OCI-LY7 (cell line): Measurements from ENCODE around the gene RIMBP2. TPM values are rescaled to one million over a fixed set of nuclear protein-coding genes. Genes with fewer than 3 reads are reported as not detected.

ENCODE experiments used
- BruUV-seq: library from RNA; stranded (reverse); fragments of 400-500 nt; replicated peaks from 2 replicates; lab custom pipeline; 2021; lab: Mats Ljungman, UMichigan
- CTCF ChIA-PET: fragments of 300-600 bp; sonication (Branson Sonifier 250); formaldehyde crosslinking; loops from one replicate; lab custom pipeline; 2022; ENCODE audit warnings: antibody characterized with exemption; ENCODE audit not compliant: unreplicated experiment; lab: Charles Lee
- POLR2A ChIA-PET: fragments of 300-600 bp; sonication (Branson Sonifier 250); formaldehyde crosslinking; loops from one replicate; lab custom pipeline; 2022; ENCODE audit warnings: antibody characterized with exemption; lab: Charles Lee
- DNase-seq: peaks from one replicate; pipeline ENCODE4 v3.0.0-alpha.2; 2015; ENCODE audit warnings: low spot score
- H2AFZ ChIP-seq: fragments of 200-600 bp; sonication (generic), shearing (Covaris generic); 2 replicates; pipeline ENCODE4 v1.6.1; 2014; ENCODE audit warnings: mild to moderate bottlenecking, antibody characterized with exemption, low read length, moderate library complexity
- H3K27ac ChIP-seq: fragments of 200-600 bp; sonication (generic); 2 replicates; pipeline ENCODE4 v1.5.1; 2014; ENCODE audit warnings: mixed run types, low read depth, mild to moderate bottlenecking, moderate library complexity, low read length, inconsistent platforms; ENCODE audit not compliant: poor library complexity, severe bottlenecking
- H3K36me3 ChIP-seq: fragments of 200-600 bp; sonication (generic); 2 replicates; pipeline ENCODE4 v1.6.1; 2014; ENCODE audit warnings: mild to moderate bottlenecking, antibody characterized with exemption, low read length, moderate library complexity, mixed read lengths; ENCODE audit not compliant: insufficient read depth
- H3K4me1 ChIP-seq: fragments of 200-600 bp; sonication (generic); 2 replicates; pipeline ENCODE4 v1.5.1; 2014; ENCODE audit warnings: mild to moderate bottlenecking, low read length; ENCODE audit not compliant: insufficient read depth, poor library complexity, severe bottlenecking
- H3K4me2 ChIP-seq: fragments of 200-600 bp; sonication (generic); 2 replicates; pipeline ENCODE4 v1.6.1; 2014; ENCODE audit warnings: mild to moderate bottlenecking, low read length
- H3K4me3 ChIP-seq: fragments of 200-600 bp; sonication (generic); 2 replicates; pipeline ENCODE4 v1.5.1; 2014; ENCODE audit warnings: mild to moderate bottlenecking, low read depth, low read length; ENCODE audit not compliant: poor library complexity, severe bottlenecking
- H3K79me2 ChIP-seq: fragments of 200-600 bp; sonication (generic); 2 replicates; pipeline ENCODE4 v1.6.1; 2016; ENCODE audit warnings: low read depth, mild to moderate bottlenecking, low read length, moderate library complexity, mixed read lengths; ENCODE audit not compliant: insufficient read depth
- H3K9me2 ChIP-seq: fragments of 200-600 bp; sonication (generic); 2 replicates; pipeline ENCODE4 v1.6.1; 2016; ENCODE audit warnings: mild to moderate bottlenecking, low read length, mixed read lengths; ENCODE audit not compliant: insufficient read depth
- H3K9me3 ChIP-seq: fragments of 200-600 bp; sonication (generic); 2 replicates; pipeline ENCODE4 v1.6.1; 2014; ENCODE audit warnings: mild to moderate bottlenecking, mixed run types, low read length, mixed read lengths
- H4K20me1 ChIP-seq: fragments of 200-600 bp; sonication (generic); 2 replicates; pipeline ENCODE4 v1.6.1; 2014; ENCODE audit warnings: mild to moderate bottlenecking, antibody characterized with exemption, low read length, moderate library complexity, mixed read lengths; ENCODE audit not compliant: insufficient read depth
- EZH2phosphoT487 ChIP-seq: fragments of 200-600 bp; sonication (generic); IDR thresholded peaks from 2 replicates; pipeline ENCODE4 v1.6.1; 2018; ENCODE audit warnings: low read depth, borderline replicate concordance, mild to moderate bottlenecking, mixed run types, antibody characterized with exemption, low read length, moderate library complexity, mixed read lengths
- intact Hi-C: fragments of 100-400 bp; cut with micrococcal nuclease; formaldehyde crosslinking; loops from one replicate; pipeline ENCODE4 v1.10.0; 2022; ENCODE audit not compliant: unreplicated experiment
- total RNA-seq, 2 experiments: library from RNA; depleted of rRNA in 1 of 2; stranded (reverse); fragments of >200 nt in 1 of 2; shearing (Covaris generic) in 1 of 2; gene quantifications; 2 replicates each; pipeline ENCODE4 v1.2.3, GENCODE V29; 2014 to 2022
- TF ChIP-seq, protein P1 (sequence below): fragments of 200-600 bp; sonication (generic); conservative IDR thresholded peaks from 2 replicates; pipeline ENCODE4 v1.5.1; 2014; ENCODE audit warnings: mild to moderate bottlenecking, antibody characterized with exemption, low read length, moderate library complexity, mixed read lengths

The RIMBP2 gene
- total RNA-seq, 2 experiments from 2014 or later, result not detected

DNA sequence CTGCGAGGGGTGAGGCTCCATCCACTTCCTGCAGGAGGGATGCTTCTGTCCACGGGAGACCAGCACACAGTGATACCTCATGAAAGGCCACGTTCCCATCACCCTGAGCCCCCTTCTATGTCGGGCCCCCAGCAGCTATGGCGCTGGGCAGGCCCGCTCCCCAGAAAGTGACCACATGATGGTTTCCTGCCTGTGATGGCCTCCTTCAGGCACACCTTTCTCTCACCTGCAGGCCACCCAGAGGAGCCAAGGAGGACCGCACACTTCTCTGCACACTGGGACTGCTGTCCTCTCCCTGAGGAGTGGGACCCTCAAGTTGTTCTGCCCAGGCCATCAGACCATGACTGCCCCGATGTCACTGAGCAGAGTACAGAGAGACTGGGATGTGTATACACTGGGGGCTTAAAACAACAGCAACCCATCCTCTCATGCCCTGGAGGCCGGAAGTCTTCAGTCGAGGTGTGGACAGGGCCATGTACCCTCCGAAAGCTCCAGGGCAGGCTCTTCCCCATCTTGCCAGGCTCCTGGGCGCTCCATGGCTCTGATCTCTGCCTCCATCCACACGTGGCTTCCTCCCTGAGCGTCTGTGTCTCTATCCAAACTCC is 219.5 kb downstream of the RIMBP2 start:
- H3K27ac ChIP-seq, result no peak overlapping the region

DNA sequence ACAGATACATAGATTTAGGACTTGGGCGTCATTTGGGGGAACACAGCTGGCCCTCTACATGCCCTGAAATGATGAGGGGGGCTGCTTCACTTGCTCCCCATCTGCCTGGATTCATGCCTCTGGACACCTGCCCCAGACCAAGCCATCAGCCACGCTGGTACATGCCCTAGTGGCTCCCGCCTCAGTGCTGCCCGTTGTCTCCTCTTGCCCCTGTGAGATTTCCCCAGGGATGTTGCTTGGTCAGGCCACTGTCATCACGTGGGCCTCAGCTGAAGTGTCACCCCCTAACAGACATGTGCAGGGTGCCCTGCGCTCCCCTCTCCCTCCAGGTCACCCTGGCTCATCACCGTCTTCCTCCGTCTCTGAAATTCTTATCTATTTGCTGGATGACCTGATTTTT is 220.9 kb downstream of the RIMBP2 start:
- DNase-seq, result no peak
- no TSS peak for BruUV-seq
- CTCF ChIA-PET, result no interaction called here
- Histone ChIP-seq H3K4me1 (no peaks in the 10 kb centered on the region), H4K20me1 (no peaks in the 10 kb centered on the region), H3K27ac (no peak overlapping the region), H3K9me3 (no peaks in the 10 kb centered on the region), H3K9me2 (no peaks in the 10 kb centered on the region), H2AFZ (no peak overlapping the region), H3K36me3 (no peaks in the 10 kb centered on the region), H3K4me3 (no peak overlapping the region), H3K79me2 (no peaks in the 10 kb centered on the region), H3K4me2 (no peak overlapping the region)
- intact Hi-C loops, result no loop called here
- TF ChIP-seq, protein P1, sequence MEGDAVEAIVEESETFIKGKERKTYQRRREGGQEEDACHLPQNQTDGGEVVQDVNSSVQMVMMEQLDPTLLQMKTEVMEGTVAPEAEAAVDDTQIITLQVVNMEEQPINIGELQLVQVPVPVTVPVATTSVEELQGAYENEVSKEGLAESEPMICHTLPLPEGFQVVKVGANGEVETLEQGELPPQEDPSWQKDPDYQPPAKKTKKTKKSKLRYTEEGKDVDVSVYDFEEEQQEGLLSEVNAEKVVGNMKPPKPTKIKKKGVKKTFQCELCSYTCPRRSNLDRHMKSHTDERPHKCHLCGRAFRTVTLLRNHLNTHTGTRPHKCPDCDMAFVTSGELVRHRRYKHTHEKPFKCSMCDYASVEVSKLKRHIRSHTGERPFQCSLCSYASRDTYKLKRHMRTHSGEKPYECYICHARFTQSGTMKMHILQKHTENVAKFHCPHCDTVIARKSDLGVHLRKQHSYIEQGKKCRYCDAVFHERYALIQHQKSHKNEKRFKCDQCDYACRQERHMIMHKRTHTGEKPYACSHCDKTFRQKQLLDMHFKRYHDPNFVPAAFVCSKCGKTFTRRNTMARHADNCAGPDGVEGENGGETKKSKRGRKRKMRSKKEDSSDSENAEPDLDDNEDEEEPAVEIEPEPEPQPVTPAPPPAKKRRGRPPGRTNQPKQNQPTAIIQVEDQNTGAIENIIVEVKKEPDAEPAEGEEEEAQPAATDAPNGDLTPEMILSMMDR, result no peak
- TF ChIP-seq EZH2phosphoT487, result no peak
- POLR2A ChIA-PET, result no interaction called here

More for the DNA sequence above, 219.5 kb downstream of the RIMBP2 start:
- intact Hi-C loops, result no loop called here
- ChIA-PET POLR2A (no interaction called here), CTCF (no interaction called here)
- H3K4me2 ChIP-seq, result no peak overlapping the region
- TF ChIP-seq EZH2phosphoT487, result no peak
- TF ChIP-seq, protein P1, result no peak
- no TSS peak for BruUV-seq
- H2AFZ ChIP-seq, result no peak overlapping the region
- no peaks in the 10 kb centered on the region for H3K9me3 ChIP-seq
- DNase-seq, result no peak
- H3K4me3 ChIP-seq, result no peak overlapping the region
- no peaks in the 10 kb centered on the region for H3K36me3 ChIP-seq
- no peaks in the 10 kb centered on the region for H4K20me1 ChIP-seq
- no peaks in the 10 kb centered on the region for H3K79me2 ChIP-seq
- H3K4me1 ChIP-seq, result no peaks in the 10 kb centered on the region
- H3K9me2 ChIP-seq, result no peaks in the 10 kb centered on the region

DNA sequence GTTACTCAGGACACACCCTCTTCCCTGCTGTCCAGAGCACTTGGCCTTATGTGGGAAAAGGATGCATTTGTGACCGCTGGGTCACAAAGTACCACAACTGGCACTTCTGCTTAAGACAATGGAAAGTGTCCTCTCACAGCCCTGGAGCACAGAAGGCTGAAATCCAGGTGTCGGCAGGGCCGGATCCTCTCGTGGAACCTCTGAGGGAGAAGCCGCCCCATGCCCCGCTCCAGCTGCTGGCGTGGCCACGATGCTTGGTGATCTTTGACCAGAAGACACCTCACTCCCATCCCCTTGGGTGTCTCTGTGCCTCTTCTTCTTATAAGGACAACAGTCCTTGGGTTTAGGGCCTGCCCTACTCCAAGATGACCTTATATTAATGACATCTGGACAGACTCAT is 221.4 kb downstream of the RIMBP2 start:
- CTCF ChIA-PET, result no interaction called here
- DNase-seq, result no peak
- intact Hi-C loops, result no loop called here
- TF ChIP-seq EZH2phosphoT487, result no peak
- no TSS peak for BruUV-seq
- Histone ChIP-seq H3K4me3 (no peak overlapping the region), H3K4me1 (no peaks in the 10 kb centered on the region), H2AFZ (no peak overlapping the region), H3K79me2 (no peaks in the 10 kb centered on the region), H4K20me1 (no peaks in the 10 kb centered on the region), H3K9me3 (no peaks in the 10 kb centered on the region), H3K9me2 (no peaks in the 10 kb centered on the region), H3K4me2 (no peak overlapping the region), H3K36me3 (no peaks in the 10 kb centered on the region), H3K27ac (no peak overlapping the region)
- POLR2A ChIA-PET, result no interaction called here
